ENCODE results near the gene GRPR.

GRCh38 chrX:16114611-16115010 is 8.8 kb upstream of the GRPR start:
- TF ChIP-seq CTCF (IDR thresholded peaks at IDR 0.05; ENCODE audit: low read depth, low read length, missing input control) (no peak), REST (IDR thresholded peaks at IDR 0.05) (no peak), MAX (IDR thresholded peaks at IDR 0.05) (no peak), TAF1 (conservative IDR thresholded peaks at IDR 0.05) (no peak), NR2F2 (IDR thresholded peaks at IDR 0.05) (no peak), RAD21 (IDR thresholded peaks at IDR 0.05) (no peak), JUND (IDR thresholded peaks at IDR 0.05) (no peak)
